ENCODE results near the gene COL9A3. TPM values are rescaled to one million over a fixed set of nuclear protein-coding genes. Genes with fewer than 3 reads are reported as not detected.

The COL9A3 gene
- total RNA-seq, 1 donor from 2014 or later = 1.1 TPM

- DNase-seq = no peak
- no peak overlapping the region for H3K4me3 ChIP-seq
- H3K27me3 ChIP-seq = peaks cover 5% of the 10 kb centered on the region
- no peaks in the 10 kb centered on the region for H3K36me3 ChIP-seq
- ATAC-seq = no peak
- no peak overlapping the region for H3K27ac ChIP-seq
- intact Hi-C loops (cut with DNase I) = no loop called here
- TF ChIP-seq CTCF (IDR thresholded peaks at IDR 0.05) = no peak
- no peaks in the 10 kb centered on the region for H3K9me3 ChIP-seq
- no peaks in the 10 kb centered on the region for H3K4me1 ChIP-seq
Observed at GRCh38 chr20:62785393-62785792, 31.5 kb upstream of the COL9A3 start.

DNA sequence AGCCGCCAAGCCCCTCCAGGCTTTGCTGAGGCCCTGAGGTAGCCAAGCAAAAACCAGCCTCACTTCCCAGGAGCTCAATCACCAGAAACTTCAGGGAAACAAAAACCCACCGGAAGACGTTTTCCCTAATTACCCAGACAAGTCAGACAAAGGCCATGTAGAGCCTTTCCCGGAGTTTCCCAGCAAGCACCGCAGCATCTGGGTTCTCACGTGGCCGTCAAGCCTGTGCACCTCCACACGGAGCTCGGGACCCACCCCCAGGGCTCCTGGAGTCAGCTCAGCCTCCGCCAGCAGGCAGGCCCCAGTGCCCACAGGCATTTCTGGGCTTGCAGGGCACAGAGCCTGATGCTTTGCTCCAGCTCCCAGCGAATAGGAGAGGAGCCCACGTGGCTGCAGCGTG lies 30.7 kb upstream of the COL9A3 start:
- H3K4me1 ChIP-seq = peaks cover 1% of the 10 kb centered on the region
- no peaks in the 10 kb centered on the region for H3K9me3 ChIP-seq
- no peak for DNase-seq
- no peaks in the 10 kb centered on the region for H3K27me3 ChIP-seq
- no peaks in the 10 kb centered on the region for H3K36me3 ChIP-seq
- intact Hi-C loops (cut with DNase I) = no loop called here
- TF ChIP-seq CTCF (IDR thresholded peaks at IDR 0.05) = no peak
- no peak overlapping the region for H3K27ac ChIP-seq
- no peak for ATAC-seq
- H3K4me3 ChIP-seq = no peak overlapping the region

GRCh38 chr20:62787321-62787720 lies 29.5 kb upstream of the COL9A3 start:
- ATAC-seq = no peak
- intact Hi-C loops (cut with DNase I) = no loop called here

DNA sequence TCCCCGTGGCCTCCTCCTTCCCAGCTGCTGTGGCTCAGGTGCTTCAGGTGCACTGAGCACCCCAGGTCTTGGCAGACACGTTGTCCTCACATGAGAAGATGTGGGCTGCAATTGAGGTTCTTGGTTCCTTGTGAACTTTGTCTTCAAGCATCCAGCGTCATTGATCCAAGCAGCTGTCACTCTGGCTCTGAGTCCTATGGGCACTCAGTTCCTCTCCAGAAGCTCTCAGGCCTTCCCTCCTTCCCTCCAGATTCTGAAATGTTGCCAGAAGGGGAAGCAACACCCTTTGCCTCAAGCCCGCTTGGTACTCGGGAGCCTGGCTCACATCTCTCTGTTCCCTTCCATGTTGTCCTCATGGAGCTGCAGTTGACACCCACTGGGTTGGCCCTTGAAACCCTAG lies 29.0 kb upstream of the COL9A3 start:
- intact Hi-C loops (cut with DNase I) = no loop called here
- no peaks in the 10 kb centered on the region for H3K27me3 ChIP-seq

More at GRCh38 chr20:62787321-62787720, 29.5 kb upstream of the COL9A3 start:
- no peak for TF ChIP-seq CTCF (IDR thresholded peaks at IDR 0.05)
- DNase-seq = no peak
- Histone ChIP-seq H3K36me3 (no peaks in the 10 kb centered on the region), H3K27me3 (no peaks in the 10 kb centered on the region), H3K9me3 (no peaks in the 10 kb centered on the region), H3K27ac (no peak overlapping the region), H3K4me1 (peaks cover 4% of the 10 kb centered on the region), H3K4me3 (no peak overlapping the region)

GRCh38 chr20:62788607-62789006 lies 28.2 kb upstream of the COL9A3 start:
- Histone ChIP-seq H3K4me3 (no peak overlapping the region), H3K36me3 (no peaks in the 10 kb centered on the region), H3K27me3 (no peaks in the 10 kb centered on the region), H3K4me1 (peaks cover 7% of the 10 kb centered on the region), H3K9me3 (no peaks in the 10 kb centered on the region), H3K27ac (no peak overlapping the region)
- DNase-seq = no peak
- no peak for ATAC-seq
- intact Hi-C loops (cut with DNase I) = no loop called here
- no peak for TF ChIP-seq CTCF (IDR thresholded peaks at IDR 0.05)

More for the DNA sequence above, 29.0 kb upstream of the COL9A3 start:
- H3K4me3 ChIP-seq = no peak overlapping the region
- no peaks in the 10 kb centered on the region for H3K36me3 ChIP-seq
- H3K4me1 ChIP-seq = peaks cover 4% of the 10 kb centered on the region
- DNase-seq (no peak), ATAC-seq (no peak)
- H3K9me3 ChIP-seq = no peaks in the 10 kb centered on the region
- TF ChIP-seq CTCF (IDR thresholded peaks at IDR 0.05) = no peak
- H3K27ac ChIP-seq = no peak overlapping the region

- no peaks in the 10 kb centered on the region for H3K36me3 ChIP-seq
- no peak overlapping the region for H3K27ac ChIP-seq
- no peak overlapping the region for H3K4me3 ChIP-seq
- ATAC-seq = no peak
- H3K27me3 ChIP-seq = no peaks in the 10 kb centered on the region
- intact Hi-C loops (cut with DNase I) = no loop called here
- H3K9me3 ChIP-seq = no peaks in the 10 kb centered on the region
- peaks cover 11% of the 10 kb centered on the region for H3K4me1 ChIP-seq
- no peak for DNase-seq
- TF ChIP-seq CTCF (IDR thresholded peaks at IDR 0.05) = no peak
Observed at GRCh38 chr20:62790075-62790474, 26.8 kb upstream of the COL9A3 start.
